ENCODE data around the gene ADCY1. TPM values are rescaled to one million over a fixed set of nuclear protein-coding genes. Genes with fewer than 3 reads are reported as not detected.

ADCY1 gene
- total RNA-seq, 4 donors from 2014 or later, result under 0.01 to 1.5 (median 0.18) TPM

DNA sequence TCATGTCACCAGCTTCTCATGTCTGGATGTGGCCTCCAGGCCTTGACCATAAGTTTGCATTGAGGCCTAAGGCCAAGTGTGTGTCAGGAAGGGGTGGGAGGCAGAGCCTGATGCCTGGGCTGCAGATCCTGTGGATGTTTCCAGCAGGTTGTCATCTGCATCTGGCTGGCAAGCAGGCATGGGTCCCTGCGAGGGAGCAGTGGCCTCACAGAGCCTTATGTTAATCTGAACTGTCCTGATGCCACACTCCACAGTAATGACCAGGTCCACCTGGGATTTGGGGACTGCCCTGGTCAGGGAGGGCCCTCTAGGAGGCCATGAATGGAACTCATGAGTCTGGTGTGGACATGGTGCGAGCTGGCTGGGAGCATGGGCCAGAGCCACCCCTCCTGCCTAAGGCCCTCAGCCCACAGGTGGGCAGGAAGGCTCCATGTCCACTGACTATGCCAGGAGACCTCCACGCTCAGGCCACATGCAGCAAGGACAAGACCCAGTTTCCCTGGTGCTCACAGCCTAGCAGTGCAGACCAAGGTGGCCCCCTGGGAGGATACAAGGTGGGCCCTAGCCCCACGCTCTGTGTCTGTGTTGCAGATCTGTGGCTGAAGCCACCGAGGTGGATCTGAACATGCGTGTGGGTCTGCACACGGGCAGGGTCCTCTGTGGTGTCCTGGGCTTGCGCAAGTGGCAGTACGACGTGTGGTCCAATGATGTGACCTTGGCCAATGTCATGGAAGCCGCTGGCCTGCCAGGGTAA, 83.1 kb downstream of the ADCY1 start:
- no peaks in the 10 kb centered on the region for H3K9me3 ChIP-seq
- H3K4me1 ChIP-seq, result no peaks in the 10 kb centered on the region
- no peak overlapping the region for H3K4me3 ChIP-seq
- TF ChIP-seq POLR2A (IDR thresholded peaks at IDR 0.05), result no peak
- TF ChIP-seq, protein P1, sequence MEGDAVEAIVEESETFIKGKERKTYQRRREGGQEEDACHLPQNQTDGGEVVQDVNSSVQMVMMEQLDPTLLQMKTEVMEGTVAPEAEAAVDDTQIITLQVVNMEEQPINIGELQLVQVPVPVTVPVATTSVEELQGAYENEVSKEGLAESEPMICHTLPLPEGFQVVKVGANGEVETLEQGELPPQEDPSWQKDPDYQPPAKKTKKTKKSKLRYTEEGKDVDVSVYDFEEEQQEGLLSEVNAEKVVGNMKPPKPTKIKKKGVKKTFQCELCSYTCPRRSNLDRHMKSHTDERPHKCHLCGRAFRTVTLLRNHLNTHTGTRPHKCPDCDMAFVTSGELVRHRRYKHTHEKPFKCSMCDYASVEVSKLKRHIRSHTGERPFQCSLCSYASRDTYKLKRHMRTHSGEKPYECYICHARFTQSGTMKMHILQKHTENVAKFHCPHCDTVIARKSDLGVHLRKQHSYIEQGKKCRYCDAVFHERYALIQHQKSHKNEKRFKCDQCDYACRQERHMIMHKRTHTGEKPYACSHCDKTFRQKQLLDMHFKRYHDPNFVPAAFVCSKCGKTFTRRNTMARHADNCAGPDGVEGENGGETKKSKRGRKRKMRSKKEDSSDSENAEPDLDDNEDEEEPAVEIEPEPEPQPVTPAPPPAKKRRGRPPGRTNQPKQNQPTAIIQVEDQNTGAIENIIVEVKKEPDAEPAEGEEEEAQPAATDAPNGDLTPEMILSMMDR (IDR thresholded peaks at IDR 0.05), result no peak
- no peaks in the 10 kb centered on the region for H3K27me3 ChIP-seq
- H3K36me3 ChIP-seq, result no peaks in the 10 kb centered on the region
- peak in 1 of 3 donors; percentile 30 for DNase-seq
- H3K27ac ChIP-seq, result no peak overlapping the region

DNA sequence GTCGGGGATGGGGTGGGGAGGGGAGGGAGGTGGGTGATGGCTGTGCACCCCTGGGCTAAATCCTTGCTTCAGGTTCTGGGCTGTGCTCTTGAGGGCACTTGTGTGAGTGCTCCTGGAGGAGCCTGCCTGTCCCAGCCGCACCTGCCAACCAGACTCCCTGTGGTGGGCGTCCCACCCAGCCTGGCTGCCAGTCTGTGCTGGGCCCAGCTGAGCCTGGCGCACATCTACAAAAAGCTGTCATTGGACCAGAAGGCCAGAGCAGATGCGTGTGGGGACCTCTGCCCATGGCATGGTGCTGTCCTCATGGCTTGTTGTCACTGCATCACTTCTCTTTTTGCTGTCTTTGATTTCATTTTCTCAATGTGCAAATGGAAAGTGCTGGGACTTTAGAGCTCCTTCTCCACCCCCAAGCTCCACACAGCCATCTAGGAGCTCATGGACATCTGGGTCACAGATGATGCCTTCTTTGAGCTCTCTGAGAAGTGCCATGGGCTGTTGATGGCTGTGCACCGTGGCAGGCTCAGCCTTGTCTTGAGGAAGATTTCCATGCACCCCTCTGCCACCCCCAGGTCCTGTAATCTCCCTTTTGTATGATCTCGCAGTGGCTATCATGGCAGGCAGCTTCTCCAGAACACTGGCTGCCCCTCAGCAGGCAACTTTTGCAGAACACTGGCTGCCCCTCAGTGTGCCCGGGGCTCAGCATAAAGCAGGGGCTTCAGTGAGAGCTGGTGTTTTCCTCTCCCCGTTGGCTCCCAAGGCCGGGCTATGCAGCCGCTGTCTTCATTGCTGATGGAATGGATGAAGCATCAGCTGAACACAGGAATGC, 83.9 kb downstream of the ADCY1 start:
- DNase-seq, result no peak
- no peak overlapping the region for H3K4me3 ChIP-seq
- TF ChIP-seq, protein P1 (IDR thresholded peaks at IDR 0.05), result no peak
- no peak for TF ChIP-seq POLR2A (IDR thresholded peaks at IDR 0.05)
- no peaks in the 10 kb centered on the region for H3K36me3 ChIP-seq
- no peaks in the 10 kb centered on the region for H3K27me3 ChIP-seq
- no peaks in the 10 kb centered on the region for H3K4me1 ChIP-seq
- H3K9me3 ChIP-seq, result no peaks in the 10 kb centered on the region
- no peak overlapping the region for H3K27ac ChIP-seq

DNA sequence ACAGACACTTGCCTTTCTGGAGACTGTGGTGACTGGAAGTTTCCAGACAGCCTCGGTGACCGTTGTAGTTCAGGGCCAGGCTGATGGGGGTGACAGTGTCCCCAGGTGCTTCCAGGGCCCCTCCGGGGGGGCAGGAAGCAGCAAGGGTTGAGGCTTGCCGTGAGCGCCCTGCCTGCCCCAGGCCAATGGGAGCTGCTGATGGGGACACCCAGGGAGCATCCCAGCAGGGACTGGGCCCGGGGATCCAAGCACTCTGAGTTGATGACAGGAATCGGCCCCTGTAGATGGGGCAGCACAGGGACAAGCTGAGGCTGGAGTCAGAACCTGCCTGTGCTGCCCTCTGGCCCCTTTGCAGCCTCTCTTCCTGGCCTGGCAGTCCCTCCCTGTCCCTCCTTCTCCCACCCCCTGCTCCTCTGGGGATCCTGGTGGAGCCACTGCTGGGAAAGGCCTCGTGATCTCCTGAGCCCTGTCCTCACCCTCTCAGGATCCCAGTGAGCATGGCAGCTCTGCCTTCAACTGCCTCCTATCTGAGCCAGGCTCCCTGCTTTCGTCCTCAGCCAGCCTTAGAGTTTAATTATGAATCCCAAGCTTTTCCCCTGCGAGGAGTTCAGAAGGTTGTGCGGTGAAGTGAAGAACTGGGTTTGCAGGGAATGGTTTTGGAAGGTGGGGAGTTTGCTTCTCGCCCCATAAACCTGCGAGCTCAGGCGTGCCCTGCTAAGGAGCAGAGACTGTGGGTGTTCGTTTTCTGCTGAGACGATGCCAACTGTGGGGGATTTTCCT, 84.7 kb downstream of the ADCY1 start:
- Histone ChIP-seq H3K36me3 (no peaks in the 10 kb centered on the region), H3K9me3 (no peaks in the 10 kb centered on the region), H3K27ac (no peak overlapping the region), H3K4me3 (no peak overlapping the region), H3K4me1 (no peaks in the 10 kb centered on the region), H3K27me3 (no peaks in the 10 kb centered on the region)
- TF ChIP-seq POLR2A (IDR thresholded peaks at IDR 0.05), result no peak
- TF ChIP-seq, protein P1 (IDR thresholded peaks at IDR 0.05), result no peak
- no peak for DNase-seq

DNA sequence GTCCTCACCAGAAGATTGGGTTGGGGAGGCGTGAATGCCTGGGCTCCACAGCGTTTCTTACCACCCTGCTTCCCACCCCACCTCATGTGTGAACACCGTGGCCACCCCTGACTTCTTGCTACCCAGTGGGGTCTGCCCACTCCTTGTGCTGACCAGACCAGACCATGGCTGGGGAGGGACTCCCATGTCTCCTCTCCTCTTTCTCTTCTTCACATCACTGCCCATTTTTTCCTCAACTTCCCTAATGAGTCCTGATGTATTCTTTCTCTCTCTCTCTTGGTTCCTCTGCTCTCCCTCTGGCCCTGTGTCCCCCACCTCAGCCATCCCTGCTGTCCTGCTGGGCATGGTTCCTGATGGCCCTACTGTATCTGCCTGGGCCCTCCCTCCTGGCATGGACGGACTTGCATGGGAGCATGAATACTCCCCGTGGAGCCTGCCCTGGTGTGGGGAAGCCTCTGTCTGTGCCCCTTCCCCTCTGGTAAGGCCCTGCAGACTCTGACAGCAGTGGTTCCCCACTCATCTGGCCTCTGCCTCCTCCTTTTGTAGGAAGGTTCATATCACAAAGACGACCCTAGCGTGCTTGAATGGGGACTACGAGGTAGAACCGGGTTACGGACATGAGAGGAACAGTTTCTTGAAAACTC, 85.5 kb downstream of the ADCY1 start:
- no peak overlapping the region for H3K4me3 ChIP-seq
- H3K27ac ChIP-seq, result no peak overlapping the region
- H3K4me1 ChIP-seq, result no peaks in the 10 kb centered on the region
- H3K27me3 ChIP-seq, result no peaks in the 10 kb centered on the region
- H3K9me3 ChIP-seq, result no peaks in the 10 kb centered on the region
- TF ChIP-seq, protein P1 (IDR thresholded peaks at IDR 0.05), result no peak
- TF ChIP-seq POLR2A (IDR thresholded peaks at IDR 0.05), result no peak
- H3K36me3 ChIP-seq, result no peaks in the 10 kb centered on the region
- peak in 1 of 3 donors; percentile 26 for DNase-seq

Measured in Peyer's patch (tissue), 4 donors.